Stimulated activated CD8-positive, alpha-beta memory T cell treated with anti-CD3 and anti-CD28 coated beads, Interleukin-4, amount 100 ng/mL, for 24 hours (primary cell): ENCODE measurements around the gene FABP7.

Experiments used
- DNase-seq: peaks from one replicate; pipeline ENCODE4 v3.0.0-alpha.2; 2020; ENCODE audit warnings: low read depth

Gene FABP7

GRCh38 chr6:122798099-122798641 is 18.7 kb downstream of the FABP7 start:
- DNase-seq: no peak

DNA sequence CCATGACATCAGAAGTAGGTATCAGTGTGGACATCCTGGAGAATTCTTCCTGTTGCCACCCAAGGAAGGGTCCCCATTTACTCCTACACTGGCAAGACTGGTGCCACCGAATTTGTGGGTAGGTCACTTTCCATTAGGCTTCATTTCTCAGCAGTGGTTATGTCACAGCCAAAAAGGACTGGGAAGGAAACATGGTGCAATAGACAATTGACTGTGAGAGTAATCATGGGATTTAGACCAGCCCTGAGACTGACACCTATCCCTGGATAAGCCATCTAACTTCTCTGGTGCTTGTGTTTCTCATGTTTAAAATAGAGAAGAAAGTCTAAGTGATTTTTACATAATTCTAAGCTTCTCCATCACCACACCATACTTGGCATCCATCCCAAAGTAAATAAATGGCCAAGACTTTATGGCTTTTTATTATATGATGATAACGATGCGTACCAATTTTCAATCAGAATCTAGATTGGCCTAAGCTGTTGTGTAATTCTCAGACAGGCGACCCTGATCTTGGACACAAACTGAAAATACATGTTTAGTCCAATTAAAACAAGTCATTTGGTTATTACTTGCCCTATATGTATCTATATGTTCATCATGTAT is 19.7 kb downstream of the FABP7 start:
- DNase-seq: no peak

DNA sequence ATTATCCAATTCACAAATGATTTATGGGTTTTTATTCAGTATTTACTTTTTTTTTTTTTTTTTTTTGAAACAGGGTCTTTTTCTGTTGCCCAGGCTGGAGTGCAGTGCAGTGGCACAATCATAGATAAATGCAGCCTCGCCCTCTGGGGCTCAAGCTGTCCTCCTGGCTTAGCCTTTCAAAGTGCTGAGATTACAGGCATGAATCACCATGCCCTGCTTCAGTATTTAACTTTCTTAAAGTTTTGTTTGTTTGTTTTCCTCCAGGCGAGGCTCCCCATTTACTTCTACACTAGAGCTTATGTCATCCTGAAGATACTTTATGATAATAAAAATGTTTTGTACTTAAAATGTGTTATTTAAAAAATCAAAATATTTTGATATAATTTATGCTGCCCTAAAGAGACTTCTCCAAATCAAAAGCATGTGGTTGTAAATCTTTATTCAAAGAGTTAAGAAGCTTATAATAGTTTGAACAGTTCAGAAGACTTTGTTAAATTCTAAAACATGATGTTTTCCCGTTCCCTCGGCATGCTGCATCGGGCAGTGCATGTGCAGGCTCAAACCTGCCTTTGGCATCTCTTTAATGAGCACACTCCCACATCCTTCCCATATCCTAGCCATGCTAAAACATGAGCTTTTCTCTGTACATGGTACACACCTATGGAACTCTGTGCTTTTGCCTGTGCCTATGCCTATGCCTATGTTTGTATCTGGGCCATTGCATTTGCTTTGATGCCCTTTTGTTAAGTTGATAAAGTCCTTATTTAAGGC is 20.6 kb downstream of the FABP7 start:
- no peak for DNase-seq

- no peak for DNase-seq
Measured at GRCh38 chr6:122800906-122801305, 21.4 kb downstream of the FABP7 start.

GRCh38 chr6:122801397-122801796 is 21.9 kb downstream of the FABP7 start:
- DNase-seq: no peak

- no peak for DNase-seq
Measured at GRCh38 chr6:122803171-122803661, 23.7 kb downstream of the FABP7 start.

GRCh38 chr6:122804962-122805485 is 25.5 kb downstream of the FABP7 start:
- no peak for DNase-seq

DNA sequence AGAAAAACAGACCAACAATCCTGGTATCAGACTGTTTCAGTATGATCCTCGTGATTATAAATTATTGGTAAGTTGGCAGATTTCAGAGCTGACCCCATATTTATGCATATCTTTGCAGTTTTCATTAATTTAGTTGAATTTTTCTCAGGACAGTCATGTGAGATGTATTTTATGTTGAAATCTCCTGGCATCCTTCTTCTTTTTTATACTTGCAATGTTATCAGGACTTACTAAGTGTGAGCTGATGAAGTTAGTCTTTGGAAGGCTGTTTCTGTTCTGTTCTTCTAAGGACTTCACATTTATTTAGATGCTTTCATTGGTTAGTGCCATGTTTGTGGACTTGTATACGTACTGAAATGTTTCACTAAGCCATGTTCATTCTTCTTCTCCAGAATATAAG is 26.8 kb downstream of the FABP7 start:
- DNase-seq: no peak

GRCh38 chr6:122808121-122808885 is 28.8 kb downstream of the FABP7 start:
- DNase-seq: no peak

DNA sequence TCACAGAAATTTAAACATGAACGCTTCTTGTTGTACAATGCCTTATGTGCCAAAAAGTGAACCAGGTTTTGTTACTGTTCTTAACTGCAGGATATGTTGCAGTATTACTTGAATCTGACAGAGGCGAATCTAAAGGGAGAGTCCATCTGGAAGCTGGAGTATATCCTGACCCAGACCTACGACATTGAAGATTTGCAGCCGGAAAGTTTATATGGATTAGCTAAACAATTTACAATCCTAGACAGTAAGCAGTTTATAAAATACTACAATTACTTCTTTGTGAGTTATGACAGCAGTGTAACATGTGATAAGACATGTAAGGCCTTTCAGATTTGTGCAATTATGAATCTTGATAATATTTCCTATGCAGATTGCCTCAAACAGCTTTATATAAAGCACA is 29.5 kb downstream of the FABP7 start:
- no peak for DNase-seq

- DNase-seq: no peak
Measured at GRCh38 chr6:122809691-122810090, 30.2 kb downstream of the FABP7 start.

GRCh38 chr6:122810189-122810588 is 30.7 kb downstream of the FABP7 start:
- no peak for DNase-seq

DNA sequence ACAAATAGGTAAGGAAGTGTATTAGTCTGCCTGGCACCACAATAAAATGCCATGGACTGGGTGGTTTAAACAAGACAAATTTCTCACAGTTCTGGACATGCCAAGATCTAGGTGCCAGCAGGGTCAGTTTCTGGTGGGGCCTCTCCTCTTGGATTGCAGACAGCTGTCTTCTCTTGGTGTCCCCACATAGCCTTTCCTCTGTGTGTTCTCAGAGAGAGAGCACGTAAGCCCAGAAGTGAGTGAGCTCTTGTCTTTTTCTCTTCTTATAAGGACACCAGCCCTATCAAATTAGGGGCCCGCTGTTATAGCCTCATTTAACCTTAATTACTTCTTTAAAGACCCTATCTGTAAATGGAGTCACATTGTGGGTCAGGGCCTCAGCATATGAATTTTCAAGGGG is 37.8 kb downstream of the FABP7 start:
- DNase-seq: no peak

- no peak for DNase-seq
Measured at GRCh38 chr6:122817766-122818165, 38.2 kb downstream of the FABP7 start.

GRCh38 chr6:122818866-122819265 is 39.4 kb downstream of the FABP7 start:
- DNase-seq: no peak

DNA sequence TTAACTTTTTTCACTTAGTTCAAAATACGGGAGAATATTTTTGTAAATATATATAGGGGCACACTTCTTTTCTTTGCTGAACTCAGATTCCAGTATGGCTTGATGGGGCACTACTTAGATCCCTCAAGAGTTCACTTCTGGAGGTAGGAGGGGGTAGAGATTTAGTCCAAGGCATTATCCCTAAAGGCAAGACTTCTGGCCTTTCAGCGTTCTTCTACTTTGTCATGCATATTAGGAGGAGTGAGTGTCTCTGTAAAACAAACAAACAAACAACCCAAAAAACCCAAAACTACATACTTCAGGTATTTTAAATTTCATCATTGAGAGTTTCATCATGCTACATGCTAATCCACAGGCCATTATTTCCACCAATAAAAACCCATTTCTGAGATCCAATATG is 41.6 kb downstream of the FABP7 start:
- DNase-seq: no peak

DNA sequence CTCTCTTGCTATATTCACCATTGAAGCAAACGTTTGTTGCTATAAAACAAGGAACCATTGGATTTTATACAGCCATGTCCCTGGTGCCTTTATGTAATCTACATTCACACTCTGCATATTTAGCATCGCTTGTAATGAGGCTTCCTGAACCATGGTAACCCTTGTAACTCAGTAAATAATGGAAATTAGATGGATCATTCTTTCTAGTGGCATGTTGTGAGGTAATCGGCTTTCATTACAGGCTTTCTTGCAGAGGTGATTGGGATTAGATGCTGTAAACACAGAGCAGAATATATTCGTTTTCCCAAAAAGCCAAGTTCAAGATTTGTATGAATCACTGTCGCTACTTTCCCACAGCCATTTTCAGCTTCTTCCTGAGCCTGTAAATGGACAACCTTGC is 45.6 kb downstream of the FABP7 start:
- DNase-seq: no peak

DNA sequence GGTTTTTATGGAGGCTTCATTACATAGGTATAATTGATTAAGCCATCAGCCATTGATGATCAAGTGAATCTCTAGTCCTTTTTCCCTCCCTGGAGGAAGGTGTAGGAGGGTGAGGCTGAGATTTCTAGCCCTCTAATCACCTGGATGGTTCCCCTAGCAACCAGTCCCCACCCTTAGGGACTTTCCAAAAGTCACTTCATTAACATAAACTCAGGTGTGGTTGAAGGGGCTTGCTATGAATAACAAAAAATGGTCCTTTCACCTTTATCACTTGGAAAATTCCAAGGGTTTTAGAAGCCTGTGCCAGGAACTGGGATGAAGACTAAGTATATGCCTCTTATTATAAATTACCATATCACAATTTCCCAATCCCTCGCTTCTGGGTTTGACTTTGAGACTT is 49.9 kb downstream of the FABP7 start:
- DNase-seq: no peak

- no peak for DNase-seq
Measured at GRCh38 chr6:122831511-122831910, 52.0 kb downstream of the FABP7 start.

GRCh38 chr6:122832459-122832858 is 52.9 kb downstream of the FABP7 start:
- no peak for DNase-seq

- DNase-seq: no peak
Measured at GRCh38 chr6:122833021-122833491, 53.5 kb downstream of the FABP7 start.
